Loucy (cell line): ENCODE results near the gene CASZ1.

ENCODE experiments used
- EZH2phosphoT487 ChIP-seq: fragments of 200-600 bp; IDR thresholded peaks from 2 replicates; pipeline ENCODE4 v1.6.1; 2018; ENCODE audit warnings: antibody characterized with exemption, mild to moderate bottlenecking, moderate library complexity, borderline replicate concordance
- TF ChIP-seq, protein P1 (sequence below): fragments of 200-600 bp; sonication (generic); conservative IDR thresholded peaks from 2 replicates; pipeline ENCODE4 v1.5.1; 2014; ENCODE audit warnings: mild to moderate bottlenecking, antibody characterized with exemption, low read length

GRCh38 chr1:10789803-10790702 lies 6.4 kb downstream of the CASZ1 start:
- TF ChIP-seq, protein P1, sequence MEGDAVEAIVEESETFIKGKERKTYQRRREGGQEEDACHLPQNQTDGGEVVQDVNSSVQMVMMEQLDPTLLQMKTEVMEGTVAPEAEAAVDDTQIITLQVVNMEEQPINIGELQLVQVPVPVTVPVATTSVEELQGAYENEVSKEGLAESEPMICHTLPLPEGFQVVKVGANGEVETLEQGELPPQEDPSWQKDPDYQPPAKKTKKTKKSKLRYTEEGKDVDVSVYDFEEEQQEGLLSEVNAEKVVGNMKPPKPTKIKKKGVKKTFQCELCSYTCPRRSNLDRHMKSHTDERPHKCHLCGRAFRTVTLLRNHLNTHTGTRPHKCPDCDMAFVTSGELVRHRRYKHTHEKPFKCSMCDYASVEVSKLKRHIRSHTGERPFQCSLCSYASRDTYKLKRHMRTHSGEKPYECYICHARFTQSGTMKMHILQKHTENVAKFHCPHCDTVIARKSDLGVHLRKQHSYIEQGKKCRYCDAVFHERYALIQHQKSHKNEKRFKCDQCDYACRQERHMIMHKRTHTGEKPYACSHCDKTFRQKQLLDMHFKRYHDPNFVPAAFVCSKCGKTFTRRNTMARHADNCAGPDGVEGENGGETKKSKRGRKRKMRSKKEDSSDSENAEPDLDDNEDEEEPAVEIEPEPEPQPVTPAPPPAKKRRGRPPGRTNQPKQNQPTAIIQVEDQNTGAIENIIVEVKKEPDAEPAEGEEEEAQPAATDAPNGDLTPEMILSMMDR, result no peak
- no peak for TF ChIP-seq EZH2phosphoT487
